NT2/D1 (cell line): ENCODE data around the gene WDR86.

Experiments used
- SUZ12 ChIP-seq: IDR thresholded peaks from 2 replicates; pipeline ENCODE4 v1.6.1; 2011; ENCODE audit not compliant: insufficient read length, insufficient read depth; ENCODE audit errors: extremely low read depth
- YY1 ChIP-seq: IDR thresholded peaks from 2 replicates; pipeline ENCODE4 v1.6.1; 2011; ENCODE audit not compliant: insufficient read length, insufficient read depth
- ZNF274 ChIP-seq: IDR thresholded peaks from 2 replicates; pipeline ENCODE4 v1.6.1; 2011; ENCODE audit warnings: mild to moderate bottlenecking, low read depth, low read length

DNA sequence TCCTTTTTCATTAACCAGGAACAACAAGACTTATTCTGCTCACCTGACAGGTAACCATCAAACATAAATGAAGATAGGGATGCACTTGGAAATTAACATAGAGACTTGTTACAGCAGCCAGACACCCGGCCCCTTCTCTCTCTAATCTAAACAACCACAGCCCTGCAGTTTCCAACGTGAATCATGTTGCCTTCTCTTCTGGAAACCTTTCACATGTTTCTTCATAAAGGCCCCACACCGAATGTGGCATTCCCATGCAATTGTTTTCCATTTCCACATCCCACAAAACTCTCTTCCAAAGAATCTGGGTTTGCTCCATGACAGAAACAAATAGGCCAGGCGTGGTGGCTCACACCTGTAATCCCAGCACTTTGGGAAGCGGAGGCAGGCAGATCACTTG, 15.0 kb upstream of the WDR86 start:
- TF ChIP-seq YY1 (no peak), ZNF274 (no peak), SUZ12 (no peak)
